Suprapubic skin (tissue), 4 donors: ENCODE measurements around the gene JAK1.

Source experiments
- CTCF ChIP-seq, 2 donors: fragments of 200-600 bp in 1 of 2; fragments of 450-650 bp in 1 of 2; sonication (generic) in 1 of 2; IDR thresholded peaks; one replicate each; pipeline ENCODE4 v1.5.1; 2016 to 2019; ENCODE audit warnings: antibody characterized with exemption in 2 of 2, mild to moderate bottlenecking in 1 of 2, moderate library complexity in 1 of 2
- EP300 ChIP-seq: sonication (generic); formaldehyde crosslinking; IDR thresholded peaks from one replicate; pipeline ENCODE4 v1.6.1; 2017; ENCODE audit warnings: antibody characterized with exemption
- POLR2A ChIP-seq, 2 donors: fragments of 450-650 bp; IDR thresholded peaks; one replicate each; pipeline ENCODE4 v1.6.1; 2017; ENCODE audit warnings: antibody characterized with exemption in 2 of 2, mild to moderate bottlenecking in 2 of 2, moderate library complexity in 2 of 2
- POLR2AphosphoS5 ChIP-seq, 3 donors: sonication (generic); formaldehyde crosslinking; IDR thresholded peaks; one replicate each; pipeline ENCODE4 v1.6.1; 2017; ENCODE audit warnings: antibody characterized with exemption in 3 of 3

- TF ChIP-seq CTCF (IDR thresholded peaks at IDR 0.05) (no peak), POLR2A (IDR thresholded peaks at IDR 0.05) (no peak), POLR2AphosphoS5 (IDR thresholded peaks at IDR 0.05) (no peak), EP300 (no peak)
These were observed 787 bp downstream of the JAK1 start for GRCh38 chr1:64965366-64966157.
